H9 (cell line): ENCODE results near the gene RPL5. TPM values are rescaled to one million over a fixed set of nuclear protein-coding genes. Genes with fewer than 3 reads are reported as not detected.

Source experiments
- DNase-seq: peaks from one replicate; pipeline ENCODE4 v3.0.0-alpha.2; 2017
- H2AFZ ChIP-seq: one replicate; pipeline ENCODE4 v1.6.1; 2013; ENCODE audit warnings: mild to moderate bottlenecking, low read length, control low read depth, moderate library complexity
- H2AK5ac ChIP-seq: 2 replicates; pipeline ENCODE4 v1.6.1; 2013; ENCODE audit warnings: low read length, control low read depth, mixed read lengths; ENCODE audit not compliant: insufficient read length
- H2BK120ac ChIP-seq: one replicate; pipeline ENCODE4 v1.6.1; 2013; ENCODE audit warnings: low read depth, mild to moderate bottlenecking, low read length, control low read depth, inconsistent platforms; ENCODE audit not compliant: poor library complexity, severe bottlenecking
- H2BK12ac ChIP-seq: 2 replicates; pipeline ENCODE4 v1.6.1; 2013; ENCODE audit warnings: low read length, control low read depth, mixed read lengths, low read depth; ENCODE audit not compliant: insufficient read length
- H2BK15ac ChIP-seq: 2 replicates; pipeline ENCODE4 v1.6.1; 2013; ENCODE audit warnings: low read depth, low read length, control low read depth
- H2BK20ac ChIP-seq: one replicate; pipeline ENCODE4 v1.6.1; 2013; ENCODE audit warnings: low read depth, mild to moderate bottlenecking, low read length, control low read depth, inconsistent platforms; ENCODE audit not compliant: poor library complexity, severe bottlenecking
- H2BK5ac ChIP-seq: 2 replicates; pipeline ENCODE4 v1.6.1; 2013; ENCODE audit warnings: low read length, control low read depth, mixed read lengths; ENCODE audit not compliant: insufficient read length
- H3K14ac ChIP-seq: 2 replicates; pipeline ENCODE4 v1.6.1; 2013; ENCODE audit warnings: low read length, control low read depth; ENCODE audit not compliant: insufficient read depth
- H3K18ac ChIP-seq: 2 replicates; pipeline ENCODE4 v1.6.1; 2013; ENCODE audit warnings: low read depth, mild to moderate bottlenecking, mixed read lengths, low read length, control low read depth; ENCODE audit not compliant: insufficient read length
- H3K23ac ChIP-seq: 2 replicates; pipeline ENCODE4 v1.6.1; 2013; ENCODE audit warnings: low read length, control low read depth, mixed read lengths, low read depth; ENCODE audit not compliant: insufficient read length
- H3K23me2 ChIP-seq: 2 replicates; pipeline ENCODE4 v1.6.1; 2013; ENCODE audit warnings: low read depth, mild to moderate bottlenecking, mixed read lengths, low read length, control low read depth; ENCODE audit not compliant: insufficient read length, poor library complexity, severe bottlenecking
- H3K27ac ChIP-seq: 2 replicates; pipeline ENCODE4 v1.5.1; 2013; ENCODE audit warnings: low read length, control low read depth, mixed read lengths, low read depth; ENCODE audit not compliant: insufficient read length
- H3K27me3 ChIP-seq: 2 replicates; pipeline ENCODE4 v1.6.1; 2013; ENCODE audit warnings: low read length, control low read depth, inconsistent platforms; ENCODE audit not compliant: insufficient read depth
- H3K4ac ChIP-seq: 2 replicates; pipeline ENCODE4 v1.6.1; 2013; ENCODE audit warnings: low read depth, mild to moderate bottlenecking, control low read depth, inconsistent platforms, low read length, moderate library complexity
- H3K4me1 ChIP-seq: 2 replicates; pipeline ENCODE4 v1.6.1; 2013; ENCODE audit warnings: low read length, control low read depth, inconsistent platforms; ENCODE audit not compliant: insufficient read depth
- H3K4me2 ChIP-seq: 2 replicates; pipeline ENCODE4 v1.6.1; 2013; ENCODE audit warnings: low read length, control low read depth, mixed read lengths; ENCODE audit not compliant: insufficient read length, insufficient read depth
- H3K56ac ChIP-seq: 2 replicates; pipeline ENCODE4 v1.6.1; 2013; ENCODE audit warnings: low read depth, mild to moderate bottlenecking, mixed read lengths, low read length, control low read depth; ENCODE audit not compliant: insufficient read length
- H3K79me1 ChIP-seq: 2 replicates; pipeline ENCODE4 v1.6.1; 2013; ENCODE audit warnings: low read depth, mild to moderate bottlenecking, moderate library complexity, low read length, control low read depth, inconsistent platforms; ENCODE audit not compliant: insufficient read depth, poor library complexity, severe bottlenecking
- H3K79me2 ChIP-seq: 2 replicates; pipeline ENCODE4 v1.6.1; 2013; ENCODE audit warnings: low read length, control low read depth, inconsistent platforms; ENCODE audit not compliant: insufficient read depth
- H3K9ac ChIP-seq: 2 replicates; pipeline ENCODE4 v1.6.1; 2013; ENCODE audit warnings: low read length, control low read depth, mixed read lengths; ENCODE audit not compliant: insufficient read length; ENCODE audit errors: extremely low read depth
- H3K9me3 ChIP-seq: one replicate; pipeline ENCODE4 v1.6.1; 2013; ENCODE audit warnings: low read depth, low read length, inconsistent platforms; ENCODE audit not compliant: control insufficient read depth
- H3T11ph ChIP-seq: one replicate; pipeline ENCODE4 v1.6.1; 2013; ENCODE audit warnings: mild to moderate bottlenecking, low read length, control low read depth, inconsistent platforms
- H4K20me1 ChIP-seq: one replicate; pipeline ENCODE4 v1.6.1; 2013; ENCODE audit not compliant: control insufficient read depth, insufficient read length, insufficient read depth
- H4K5ac ChIP-seq: 2 replicates; pipeline ENCODE4 v1.6.1; 2013; ENCODE audit warnings: low read depth, mild to moderate bottlenecking, mixed read lengths, low read length, control low read depth; ENCODE audit not compliant: insufficient read length
- H4K8ac ChIP-seq: replicated peaks from 2 replicates; pipeline ENCODE4 v1.6.1; 2013; ENCODE audit warnings: low read length, control low read depth, mixed read lengths, low read depth; ENCODE audit not compliant: insufficient read length
- H4K91ac ChIP-seq: 2 replicates; pipeline ENCODE4 v1.6.1; 2013; ENCODE audit warnings: low read depth, mild to moderate bottlenecking, moderate library complexity, mixed read lengths, low read length, control low read depth; ENCODE audit not compliant: insufficient read length
- H3K27ac Mint-ChIP-seq, 3 experiments: 2 replicates in 2 of 3; 3 replicates in 1 of 3; pipeline ENCODE4 v1.8.0; 2020 to 2021; ENCODE audit warnings: mixed read lengths in 3 of 3, mild to moderate bottlenecking in 1 of 3, moderate library complexity in 1 of 3
- H3K27me3 Mint-ChIP-seq: 2 replicates; pipeline ENCODE4 v1.8.0; 2021; ENCODE audit warnings: low read depth, mild to moderate bottlenecking, moderate library complexity, mixed read lengths
- H3K36me3 Mint-ChIP-seq, 3 experiments: 2 replicates in 2 of 3; 3 replicates in 1 of 3; pipeline ENCODE4 v1.8.0; 2020 to 2021; ENCODE audit warnings: low read depth in 3 of 3, mixed read lengths in 3 of 3; ENCODE audit not compliant: insufficient read depth in 1 of 3
- H3K4me1 Mint-ChIP-seq, 2 experiments: 2 replicates each; pipeline ENCODE4 v1.8.0; 2020; ENCODE audit warnings: mixed read lengths in 2 of 2
- H3K4me3 Mint-ChIP-seq, 2 experiments: 2 replicates in 1 of 2; 3 replicates in 1 of 2; pipeline ENCODE4 v1.8.0; 2020 to 2021; ENCODE audit warnings: mild to moderate bottlenecking in 2 of 2, mixed read lengths in 2 of 2, moderate library complexity in 1 of 2
- H3K9me3 Mint-ChIP-seq, 2 experiments: 2 replicates in 1 of 2; 3 replicates in 1 of 2; pipeline ENCODE4 v1.8.0; 2020; ENCODE audit warnings: mild to moderate bottlenecking in 2 of 2, mixed read lengths in 2 of 2, moderate library complexity in 1 of 2
- WGBS: extraction: QIAGEN DNeasy Blood & Tissue Kit; methylation state at CpG from one replicate; pipeline ENCODE4 v1.1.7; 2013; ENCODE audit warnings: missing lambda C conversion rate, low lambda C conversion rate, mixed read lengths; ENCODE audit not compliant: insufficient read length; ENCODE audit errors: extremely low coverage; 5-methylcytosine and 5-hydroxymethylcytosine counted together
- total RNA-seq: library from RNA; stranded (reverse); gene quantifications from 2 replicates; pipeline ENCODE4 v1.2.1, GENCODE V29; 2021
- TF ChIP-seq, protein P1 (sequence below): fragments of 200-600 bp; sonication (generic); conservative IDR thresholded peaks from 3 replicates; pipeline ENCODE4 v1.8.0; 2021; ENCODE audit warnings: antibody characterized with exemption, mild to moderate bottlenecking

RPL5 gene
- total RNA-seq, 1 experiment from 2014 or later, result 1,608 TPM

- Histone ChIP-seq H2BK15ac (no peak overlapping the region), H4K20me1 (no peaks in the 10 kb centered on the region), H3K14ac (no peak overlapping the region), H3K23ac (no peak overlapping the region), H4K8ac (no peak overlapping the region), H2BK12ac (no peak overlapping the region), H4K5ac (no peak overlapping the region), H3K79me2 (peaks cover 37% of the 10 kb centered on the region), H3K18ac (no peak overlapping the region), H2AK5ac (no peak overlapping the region), H3K79me1 (peaks cover 7% of the 10 kb centered on the region), H3K4ac (no peak overlapping the region), H3K4me1 (no peaks in the 10 kb centered on the region; the same call in 1 of the 2 replicates), H3K23me2 (peaks cover 5% of the 10 kb centered on the region), H2BK5ac (no peak overlapping the region), H3K9ac (no peak overlapping the region), H3K27ac (no peak overlapping the region), H3T11ph (no peak overlapping the region), H2BK20ac (no peak overlapping the region), H3K27me3 (no peaks in the 10 kb centered on the region), H4K91ac (no peak overlapping the region), H2BK120ac (no peak overlapping the region), H3K9me3 (no peaks in the 10 kb centered on the region), H3K56ac (no peak overlapping the region), H2AFZ (no peak overlapping the region), H3K4me2 (no peak overlapping the region)
- Mint-ChIP-seq H3K4me3 (peak overlapping the region; percentile 7 to 56; a peak in 2 of 5 replicates), H3K9me3 (peaks cover 3 to 4% of the 10 kb centered on the region in 2 experiments; a peak in 3 of 5 replicates), H3K27me3 (no peaks in the 10 kb centered on the region), H3K4me1 (peaks cover 35 to 42% of the 10 kb centered on the region in 2 experiments), H3K27ac (no peak overlapping the region; a peak in 1 of 7 replicates), H3K36me3 (peaks cover 90 to 100% (median 99%) of the 10 kb centered on the region in 3 experiments)
- no CpG with 5 or more reads among the region's 2 CpGs for WGBS
- DNase-seq, result no peak
- TF ChIP-seq, protein P1, sequence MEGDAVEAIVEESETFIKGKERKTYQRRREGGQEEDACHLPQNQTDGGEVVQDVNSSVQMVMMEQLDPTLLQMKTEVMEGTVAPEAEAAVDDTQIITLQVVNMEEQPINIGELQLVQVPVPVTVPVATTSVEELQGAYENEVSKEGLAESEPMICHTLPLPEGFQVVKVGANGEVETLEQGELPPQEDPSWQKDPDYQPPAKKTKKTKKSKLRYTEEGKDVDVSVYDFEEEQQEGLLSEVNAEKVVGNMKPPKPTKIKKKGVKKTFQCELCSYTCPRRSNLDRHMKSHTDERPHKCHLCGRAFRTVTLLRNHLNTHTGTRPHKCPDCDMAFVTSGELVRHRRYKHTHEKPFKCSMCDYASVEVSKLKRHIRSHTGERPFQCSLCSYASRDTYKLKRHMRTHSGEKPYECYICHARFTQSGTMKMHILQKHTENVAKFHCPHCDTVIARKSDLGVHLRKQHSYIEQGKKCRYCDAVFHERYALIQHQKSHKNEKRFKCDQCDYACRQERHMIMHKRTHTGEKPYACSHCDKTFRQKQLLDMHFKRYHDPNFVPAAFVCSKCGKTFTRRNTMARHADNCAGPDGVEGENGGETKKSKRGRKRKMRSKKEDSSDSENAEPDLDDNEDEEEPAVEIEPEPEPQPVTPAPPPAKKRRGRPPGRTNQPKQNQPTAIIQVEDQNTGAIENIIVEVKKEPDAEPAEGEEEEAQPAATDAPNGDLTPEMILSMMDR, result no peak
Measured at GRCh38 chr1:92837062-92837461, 5.2 kb downstream of the RPL5 start.
